OCI-LY3 (cell line): ENCODE measurements around the gene CMSS1.

Source experiments
- H2AFZ ChIP-seq: fragments of 200-600, 300-600 bp; shearing (Covaris generic); 2 replicates; pipeline ENCODE4 v1.6.0; 2014; ENCODE audit warnings: antibody characterized with exemption, low read depth, low read length
- H3K27ac ChIP-seq: fragments of 200-600, 300-600 bp; sonication (generic); 2 replicates; pipeline ENCODE4 v1.5.1; 2014; ENCODE audit warnings: mild to moderate bottlenecking, low read length, moderate library complexity, mixed read lengths
- H3K27me3 ChIP-seq: fragments of 200-600, 300-600 bp; sonication (generic); 2 replicates; pipeline ENCODE4 v1.6.1; 2014; ENCODE audit warnings: low read depth, low read length, mixed read lengths
- H3K36me3 ChIP-seq: fragments of 200-600, 300-600 bp; sonication (generic); replicated peaks from 2 replicates; pipeline ENCODE3; 2014; ENCODE audit warnings: low read depth, low read length, mixed read lengths
- H3K4me1 ChIP-seq: fragments of 300-600, 200-600 bp; sonication (generic); 2 replicates; pipeline ENCODE4 v1.6.1; 2014; ENCODE audit warnings: low read length, mixed read lengths
- H3K4me2 ChIP-seq: fragments of 200-600, 300-600 bp; sonication (generic); 2 replicates; pipeline ENCODE4 v1.6.1; 2014; ENCODE audit warnings: low read length, mixed read lengths
- H3K4me3 ChIP-seq: fragments of 300-600, 200-600 bp; sonication (generic); 2 replicates; pipeline ENCODE4 v1.5.1; 2014; ENCODE audit warnings: antibody characterized with exemption, mild to moderate bottlenecking, low read length, moderate library complexity
- H3K79me2 ChIP-seq: fragments of 300-600, 200-600 bp; shearing (Covaris generic); 2 replicates; pipeline ENCODE4 v1.6.1; 2014; ENCODE audit warnings: mild to moderate bottlenecking, low read length, mixed read lengths
- H3K9ac ChIP-seq: fragments of 300-600, 200-600 bp; shearing (Covaris generic); 2 replicates; pipeline ENCODE4 v1.6.0; 2014; ENCODE audit warnings: mild to moderate bottlenecking, low read length, moderate library complexity
- H3K9me3 ChIP-seq: fragments of 200-600, 300-600 bp; shearing (Covaris generic); 2 replicates; pipeline ENCODE4 v1.6.1; 2014; ENCODE audit warnings: low read length, mixed read lengths; ENCODE audit not compliant: insufficient read depth
- H4K20me1 ChIP-seq: fragments of 200-600, 300-600 bp; sonication (generic); 2 replicates; pipeline ENCODE4 v1.6.1; 2016; ENCODE audit warnings: low read length, mixed read lengths; ENCODE audit not compliant: insufficient read depth
- CTCF ChIP-seq: fragments of 200-600, 300-600 bp; sonication (generic); IDR thresholded peaks from 2 replicates; pipeline ENCODE4 v1.5.1; 2014; ENCODE audit warnings: antibody characterized with exemption, low read length, low read depth
- EZH2phosphoT487 ChIP-seq: fragments of 200-600 bp; shearing (Covaris generic); IDR thresholded peaks from 2 replicates; pipeline ENCODE4 v1.6.1; 2018; ENCODE audit warnings: antibody characterized with exemption, mixed run types, low read depth

Gene CMSS1

GRCh38 chr3:99863002-99863401, 45.3 kb downstream of the CMSS1 start:
- no peak overlapping the region for H3K4me2 ChIP-seq

GRCh38 chr3:99863588-99863987, 45.9 kb downstream of the CMSS1 start:
- Histone ChIP-seq H3K36me3 (peaks cover 2% of the 10 kb centered on the region), H3K4me2 (no peak overlapping the region), H3K4me1 (no peaks in the 10 kb centered on the region), H3K4me3 (no peak overlapping the region), H3K9ac (no peak overlapping the region), H2AFZ (no peak overlapping the region), H4K20me1 (no peaks in the 10 kb centered on the region), H3K27ac (no peak overlapping the region), H3K9me3 (no peaks in the 10 kb centered on the region), H3K79me2 (peaks cover 13% of the 10 kb centered on the region), H3K27me3 (no peaks in the 10 kb centered on the region)
- TF ChIP-seq CTCF: no peak
- no peak for TF ChIP-seq EZH2phosphoT487

More at GRCh38 chr3:99863002-99863401, 45.3 kb downstream of the CMSS1 start:
- Histone ChIP-seq H3K27ac (no peak overlapping the region), H3K4me1 (no peaks in the 10 kb centered on the region), H3K27me3 (no peaks in the 10 kb centered on the region), H4K20me1 (no peaks in the 10 kb centered on the region), H3K79me2 (peaks cover 10% of the 10 kb centered on the region), H2AFZ (no peak overlapping the region), H3K9ac (no peak overlapping the region), H3K9me3 (no peaks in the 10 kb centered on the region), H3K36me3 (peaks cover 2% of the 10 kb centered on the region), H3K4me3 (no peak overlapping the region)
- TF ChIP-seq CTCF (no peak), EZH2phosphoT487 (no peak)

- no peak overlapping the region for H3K4me2 ChIP-seq
- peaks cover 13% of the 10 kb centered on the region for H3K79me2 ChIP-seq
- no peaks in the 10 kb centered on the region for H4K20me1 ChIP-seq
- no peak overlapping the region for H3K9ac ChIP-seq
- H3K27ac ChIP-seq: no peak overlapping the region
- H3K27me3 ChIP-seq: no peaks in the 10 kb centered on the region
- H3K4me3 ChIP-seq: no peak overlapping the region
- H3K4me1 ChIP-seq: no peaks in the 10 kb centered on the region
- no peak for TF ChIP-seq CTCF
- no peaks in the 10 kb centered on the region for H3K36me3 ChIP-seq
- H3K9me3 ChIP-seq: no peaks in the 10 kb centered on the region
- no peak overlapping the region for H2AFZ ChIP-seq
These were observed 46.6 kb downstream of the CMSS1 start for GRCh38 chr3:99864289-99864688.

- Histone ChIP-seq H3K9ac (no peak overlapping the region), H3K27ac (no peak overlapping the region), H4K20me1 (no peaks in the 10 kb centered on the region), H3K79me2 (peaks cover 11% of the 10 kb centered on the region), H3K4me1 (no peaks in the 10 kb centered on the region), H3K4me3 (no peak overlapping the region), H3K9me3 (no peaks in the 10 kb centered on the region), H3K27me3 (no peaks in the 10 kb centered on the region), H3K4me2 (no peak overlapping the region), H3K36me3 (no peaks in the 10 kb centered on the region), H2AFZ (no peak overlapping the region)
- no peak for TF ChIP-seq CTCF
- TF ChIP-seq EZH2phosphoT487: no peak
These were observed 47.7 kb downstream of the CMSS1 start for GRCh38 chr3:99865321-99865720.
